ENCODE results near the gene FERD3L. TPM values are rescaled to one million over a fixed set of nuclear protein-coding genes. Genes with fewer than 3 reads are reported as not detected.

Gene FERD3L
- total and polyA plus RNA-seq, 2 of the 8 experiments (the other 6 are each of a cell fraction or from before 2014, with no cell fraction given) = not detected

DNA sequence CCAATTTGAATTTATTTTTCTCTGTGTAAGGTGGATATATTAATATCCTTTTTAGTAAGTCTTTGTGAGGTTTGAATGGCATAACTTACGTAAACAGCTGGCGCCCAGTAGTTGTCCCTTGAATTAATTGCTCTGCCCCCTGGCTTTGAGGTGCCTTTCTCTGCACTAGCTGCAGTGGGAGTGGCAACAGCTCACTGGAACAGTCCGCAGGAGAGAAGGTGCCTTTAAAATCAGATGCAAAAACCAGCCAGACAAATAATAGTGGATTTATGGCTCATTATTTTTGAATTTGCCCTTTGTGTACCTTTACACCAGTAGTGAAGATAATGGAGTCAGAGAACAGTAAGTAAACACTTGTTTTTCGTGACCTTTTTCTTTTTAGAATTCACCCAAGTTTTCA is 11.8 kb downstream of the FERD3L start (continued):
- TF ChIP-seq CTCF (IDR thresholded peaks at IDR 0.05; ENCODE audit: control extremely low read depth in 1 of 3, insufficient read depth in 1 of 3, low read depth in 1 of 3, low read length in 3 of 3) (peak in 1 of 3 experiments; percentile 10; a peak in 1 of 4 replicates), TBP (IDR thresholded peaks at IDR 0.05; ENCODE audit: low read depth, low read length) (no peak), ASH2L (IDR thresholded peaks at IDR 0.05; ENCODE audit: low read length) (no peak), RXRA (IDR thresholded peaks at IDR 0.05; ENCODE audit: insufficient read depth, low read depth, low read length) (no peak)

Data from H1 (cell line).